Naive thymus-derived CD4-positive, alpha-beta T cell (primary cell): ENCODE measurements around the gene ZNF132. TPM values are rescaled to one million over a fixed set of nuclear protein-coding genes. Genes with fewer than 3 reads are reported as not detected.
"Not testable (repeated sequence)": the region's sequence is repeated elsewhere in the genome, so short reads cannot be mapped to it uniquely, and the experiment has no call there.

Experiments
- ATAC-seq: fragments of 150-1000 bp; cut with Tn5 transposase; 2 replicates; pipeline ENCODE4 v1.10.0; 2021; ENCODE audit warnings: mild to moderate bottlenecking, moderate library complexity
- CTCF ChIA-PET: fragments of 350-600 bp; sonication (Branson Sonifier 250); formaldehyde crosslinking; loops from one replicate; lab custom pipeline; 2021; ENCODE audit warnings: antibody characterized with exemption; lab: Charles Lee
- POLR2A ChIA-PET: fragments of 350-600 bp; sonication (Branson Sonifier 250); formaldehyde crosslinking; loops from one replicate; lab custom pipeline; 2021; ENCODE audit warnings: antibody characterized with exemption, inconsistent platforms; lab: Charles Lee
- DNase-seq, 9 donors: peaks; one replicate each; pipeline versions ENCODE4 v3.0.0 to v3.0.0-alpha.2; 2020 to 2022; ENCODE audit warnings: mixed read lengths in 1 of 9
- H3K27ac ChIP-seq: one replicate; pipeline ENCODE4 v1.7.0; 2013; ENCODE audit warnings: mild to moderate bottlenecking, low read depth, low read length, moderate library complexity
- H3K27me3 ChIP-seq, 2 donors: one replicate each; pipeline ENCODE4 v1.7.0; 2013; ENCODE audit warnings: low read length in 2 of 2, mild to moderate bottlenecking in 2 of 2, moderate library complexity in 2 of 2; ENCODE audit not compliant: control insufficient read depth in 2 of 2, insufficient read depth in 2 of 2
- H3K36me3 ChIP-seq, 3 experiments: 1 replicate in 2 of 3; 2 replicates in 1 of 3; pipeline ENCODE4 v1.7.0; 2013; ENCODE audit warnings: low read length in 3 of 3, mild to moderate bottlenecking in 3 of 3, moderate library complexity in 1 of 3; ENCODE audit not compliant: insufficient read depth in 3 of 3, control insufficient read depth in 2 of 3
- H3K4me1 ChIP-seq, 2 donors: one replicate each; pipeline ENCODE4 v1.7.0; 2013; ENCODE audit warnings: low read length in 2 of 2, mild to moderate bottlenecking in 2 of 2, moderate library complexity in 1 of 2; ENCODE audit not compliant: control insufficient read depth in 2 of 2, insufficient read depth in 2 of 2
- H3K4me3 ChIP-seq: 2 replicates; pipeline ENCODE4 v1.7.0; 2013; ENCODE audit warnings: mild to moderate bottlenecking, low read length
- H3K9me3 ChIP-seq, 3 experiments: 1 replicate in 2 of 3; 2 replicates in 1 of 3; pipeline ENCODE4 v1.7.0; 2013; ENCODE audit warnings: low read length in 3 of 3; ENCODE audit not compliant: control insufficient read depth in 2 of 3
- H3K27ac Mint-ChIP-seq, 9 donors: one replicate each; pipeline ENCODE4 v1.8.0; 2020 to 2022; ENCODE audit warnings: mixed read lengths in 9 of 9, mild to moderate bottlenecking in 8 of 9, moderate library complexity in 5 of 9, inconsistent platforms in 2 of 9
- H3K27me3 Mint-ChIP-seq, 5 donors: one replicate each; pipeline ENCODE4 v1.8.0; 2021 to 2022; ENCODE audit warnings: mixed read lengths in 5 of 5, mild to moderate bottlenecking in 1 of 5
- H3K36me3 Mint-ChIP-seq, 5 donors: one replicate each; pipeline ENCODE4 v1.8.0; 2020 to 2022; ENCODE audit warnings: mixed read lengths in 5 of 5, mild to moderate bottlenecking in 3 of 5, inconsistent platforms in 1 of 5
- H3K4me1 Mint-ChIP-seq, 7 donors: one replicate each; pipeline ENCODE4 v1.8.0; 2020 to 2022; ENCODE audit warnings: mixed read lengths in 7 of 7, mild to moderate bottlenecking in 3 of 7, inconsistent platforms in 1 of 7
- H3K4me3 Mint-ChIP-seq, 10 donors: one replicate each; pipeline ENCODE4 v1.8.0; 2020 to 2022; ENCODE audit warnings: mild to moderate bottlenecking in 10 of 10, mixed read lengths in 10 of 10, moderate library complexity in 6 of 10, inconsistent platforms in 2 of 10
- H3K9me3 Mint-ChIP-seq, 11 donors: one replicate each; pipeline ENCODE4 v1.8.0; 2020 to 2022; ENCODE audit warnings: mixed read lengths in 11 of 11, mild to moderate bottlenecking in 4 of 11, inconsistent platforms in 1 of 11, moderate library complexity in 1 of 11
- intact Hi-C, 2 donors: fragments of 100-400 bp; cut with micrococcal nuclease; formaldehyde crosslinking; loops; one replicate each; pipeline ENCODE4 v1.15.1; 2023
- polyA plus RNA-seq, 2 donors: library from polyadenylated mRNA; unstranded; fragments of 300-500 nt; fragmentation: Illumina TruSeq; gene quantifications; one replicate each; pipeline ENCODE4 v1.2.3, GENCODE V29; 2021
- total RNA-seq, 6 experiments: library from RNA in 5 of 6; stranded (reverse) in 5 of 6; gene quantifications; 1 replicate in 5 of 6; 2 replicates in 1 of 6; pipeline ENCODE4 v1.2.3 and lab custom pipeline; 2021 to 2026

ZNF132 gene
- total and polyA plus RNA-seq, 7 experiments from 2014 or later: 1.2 to 12.9 (median 3.6) TPM

- POLR2A ChIA-PET, ATAC-seq, CTCF ChIA-PET, H3K36me3 Mint-ChIP-seq, H3K9me3 Mint-ChIP-seq, H3K27me3 Mint-ChIP-seq, H3K27ac ChIP-seq, intact Hi-C loops, H3K9me3 ChIP-seq, H3K4me3 ChIP-seq, H3K27me3 ChIP-seq, DNase-seq: not testable (repeated sequence)
- Histone ChIP-seq H3K4me1 (peaks cover 13 to 19% of the 10 kb centered on the region in 2 donors), H3K36me3 (peaks cover 0 to 40% (median 0%) of the 10 kb centered on the region in 3 experiments)
- Mint-ChIP-seq H3K27ac (peak overlapping the region in 1 of 9 donors; percentile 2), H3K4me3 (peak overlapping the region in 1 of 10 donors; percentile 33), H3K4me1 (peaks cover 14 to 46% (median 33%) of the 10 kb centered on the region in 7 donors)
These were observed 31.0 kb upstream of the ZNF132 start for GRCh38 chr19:58470837-58471543.

GRCh38 chr19:58469241-58470013, 29.5 kb upstream of the ZNF132 start:
- ATAC-seq (no peak), DNase-seq (no peak)
- Histone ChIP-seq H3K36me3 (peaks cover 0 to 40% (median 0%) of the 10 kb centered on the region in 3 experiments), H3K9me3 (no peaks in the 10 kb centered on the region), H3K4me1 (peaks cover 7 to 11% of the 10 kb centered on the region in 2 donors), H3K27me3 (no peaks in the 10 kb centered on the region), H3K27ac (no peak overlapping the region), H3K4me3 (no peak overlapping the region)
- POLR2A ChIA-PET: interaction anchor here (0.6 kb wide), 1 partner anchor 81 kb away, joined by 3 read pairs; no protein-coding TSS in a partner anchor
- H3K27me3 Mint-ChIP-seq: peaks cover 0 to 3% (median 0%) of the 10 kb centered on the region in 5 donors
- peak overlapping the region; percentile 14 to 88 (median 83) for H3K4me3 Mint-ChIP-seq
- H3K4me1 Mint-ChIP-seq: peaks cover 14 to 33% (median 24%) of the 10 kb centered on the region in 7 donors
- H3K9me3 Mint-ChIP-seq: peaks cover 0 to 1% (median 0%) of the 10 kb centered on the region in 11 donors
- intact Hi-C loops: no loop called here
- CTCF ChIA-PET: no interaction called here
- peak overlapping the region in 1 of 9 donors; percentile 48 for H3K27ac Mint-ChIP-seq
- H3K36me3 Mint-ChIP-seq: peaks cover 0 to 5% (median 0%) of the 10 kb centered on the region in 5 donors

- H3K27ac Mint-ChIP-seq: peak overlapping the region in 8 of 9 donors; percentile 23 to 77 (median 49)
- POLR2A ChIA-PET: no interaction called here
These were observed 28.4 kb upstream of the ZNF132 start for GRCh38 chr19:58468216-58468839.

GRCh38 chr19:58466760-58467589, 27.0 kb upstream of the ZNF132 start, which contains the start of gene ZNF324:
Gene ZNF324 (plus strand): TSS chr19:58467080. CDS start chr19:58469186, 2,106 bp downstream.
- intact Hi-C loops: loop anchor here (1.0 to 2.0 kb wide), 19 partner anchors 8 to 285 kb away; partner anchors contain the start of genes ERVK3-1 (in 2 of the 2), ZNF132 (in 2 of the 2), ZNF324B (in 2 of the 2) and ZNF497 (in 2 of the 2)
- H3K27me3 Mint-ChIP-seq: peaks cover 0 to 3% (median 0%) of the 10 kb centered on the region in 5 donors

More at GRCh38 chr19:58468216-58468839, 28.4 kb upstream of the ZNF132 start:
- Mint-ChIP-seq H3K36me3 (peaks cover 0 to 5% (median 0%) of the 10 kb centered on the region in 5 donors), H3K4me1 (peaks cover 14 to 27% (median 22%) of the 10 kb centered on the region in 7 donors), H3K9me3 (peaks cover 0 to 1% (median 0%) of the 10 kb centered on the region in 11 donors), H3K27me3 (peaks cover 0 to 3% (median 0%) of the 10 kb centered on the region in 5 donors), H3K4me3 (peak overlapping the region; percentile 44 to 88 (median 85))
- ATAC-seq (no peak), DNase-seq (no peak)
- H3K4me1 ChIP-seq: peaks cover 7 to 11% of the 10 kb centered on the region in 2 donors
- intact Hi-C loops: no loop called here
- CTCF ChIA-PET: no interaction called here
- no peaks in the 10 kb centered on the region for H3K27me3 ChIP-seq
- H3K9me3 ChIP-seq: no peaks in the 10 kb centered on the region
- H3K27ac ChIP-seq: no peak overlapping the region
- H3K4me3 ChIP-seq: no peak overlapping the region
- H3K36me3 ChIP-seq: peaks cover 0 to 40% (median 0%) of the 10 kb centered on the region in 3 experiments

GRCh38 chr19:58466089-58466759, 26.3 kb upstream of the ZNF132 start:
- peaks cover 14 to 27% (median 22%) of the 10 kb centered on the region in 7 donors for H3K4me1 Mint-ChIP-seq
- intact Hi-C loops: loop anchor here (1.0 to 2.0 kb wide), 15 partner anchors 9 to 284 kb away; partner anchors contain the start of genes ERVK3-1 (in 2 of the 2), ZNF497 (in 2 of the 2), ZNF584 (in 2 of the 2) and MZF1 (in 1 of the 2)
- ATAC-seq: peak; percentile 11
- peaks cover 0 to 5% (median 0%) of the 10 kb centered on the region in 5 donors for H3K36me3 Mint-ChIP-seq
- DNase-seq: no peak
- H3K27ac Mint-ChIP-seq: peak overlapping the region in 6 of 9 donors; percentile 51 to 91 (median 76)
- peaks cover 0 to 1% (median 0%) of the 10 kb centered on the region in 11 donors for H3K9me3 Mint-ChIP-seq
- H3K27ac ChIP-seq: peak overlapping the region; percentile 99
- H3K27me3 ChIP-seq: no peaks in the 10 kb centered on the region
- ChIA-PET POLR2A (interaction anchor here (1.1 to 1.7 kb wide), 3 partner anchors 33 to 283 kb away, joined by 4 to 6 read pairs (median 5); partner anchors contain the start of genes ZNF274 and ZNF497), CTCF (interaction anchor here (0.6 to 0.9 kb wide), 2 partner anchors 12 to 14 kb away, joined by 3 read pairs; no protein-coding TSS in a partner anchor)
- H3K27me3 Mint-ChIP-seq: peaks cover 0 to 3% (median 0%) of the 10 kb centered on the region in 5 donors
- peak overlapping the region; percentile 80 to 89 (median 86) for H3K4me3 Mint-ChIP-seq
- H3K4me3 ChIP-seq: peak overlapping the region; percentile 92
- peaks cover 7 to 11% of the 10 kb centered on the region in 2 donors for H3K4me1 ChIP-seq
- H3K36me3 ChIP-seq: peaks cover 0 to 25% (median 0%) of the 10 kb centered on the region in 3 experiments
- H3K9me3 ChIP-seq: no peaks in the 10 kb centered on the region

More at GRCh38 chr19:58466760-58467589, 27.0 kb upstream of the ZNF132 start, which contains the start of gene ZNF324:
- no peaks in the 10 kb centered on the region for H3K9me3 ChIP-seq
- H3K4me1 ChIP-seq: peaks cover 7 to 11% of the 10 kb centered on the region in 2 donors
- ATAC-seq (peak; percentile 98), DNase-seq (peak; percentile 92 to 97 (median 95))
- Mint-ChIP-seq H3K36me3 (peaks cover 0 to 5% (median 0%) of the 10 kb centered on the region in 5 donors), H3K4me3 (peak within 1 kb of the TSS; percentile 80 to 89 (median 86)), H3K9me3 (peaks cover 0 to 1% (median 0%) of the 10 kb centered on the region in 11 donors), H3K27ac (peak within 1 kb of the TSS in 8 of 9 donors; percentile 67 to 91 (median 85)), H3K4me1 (peaks cover 14 to 27% (median 22%) of the 10 kb centered on the region in 7 donors)
- H3K36me3 ChIP-seq: peaks cover 0 to 30% (median 0%) of the 10 kb centered on the region in 3 experiments
- ChIA-PET POLR2A (interaction anchor here (1.7 kb wide), 2 partner anchors 104 to 284 kb away, joined by 5 to 6 read pairs; partner anchors contain the start of genes ZNF274 and ZNF497), CTCF (interaction anchor here (0.6 kb wide), 1 partner anchor 89 kb away, joined by 3 read pairs; no protein-coding TSS in a partner anchor)
- H3K27me3 ChIP-seq: no peaks in the 10 kb centered on the region
- H3K4me3 ChIP-seq: peak within 1 kb of the TSS; percentile 92
- H3K27ac ChIP-seq: peak within 1 kb of the TSS; percentile 99
